Muscle layer of duodenum (tissue), 2 donors: ENCODE results near the gene SMTN.

ENCODE experiments used
- H3K27ac ChIP-seq: one replicate; pipeline ENCODE4 v1.7.0; 2013; ENCODE audit warnings: mild to moderate bottlenecking, low read length
- H3K27me3 ChIP-seq: one replicate; pipeline ENCODE4 v1.7.0; 2013; ENCODE audit warnings: low read depth, mild to moderate bottlenecking, control low read depth, low read length
- H3K36me3 ChIP-seq, 2 donors: one replicate each; pipeline ENCODE4 v1.7.0; 2013; ENCODE audit warnings: low read length in 2 of 2, control low read depth in 1 of 2, mild to moderate bottlenecking in 1 of 2; ENCODE audit not compliant: insufficient read depth in 2 of 2, control insufficient read depth in 1 of 2
- H3K4me1 ChIP-seq, 2 donors: one replicate each; pipeline ENCODE4 v1.7.0; 2013; ENCODE audit warnings: low read length in 2 of 2, mild to moderate bottlenecking in 2 of 2, control low read depth in 1 of 2, moderate library complexity in 1 of 2; ENCODE audit not compliant: insufficient read depth in 2 of 2, control insufficient read depth in 1 of 2
- H3K4me3 ChIP-seq, 2 donors: one replicate each; pipeline ENCODE4 v1.7.0; 2013; ENCODE audit warnings: low read length in 2 of 2, low read depth in 1 of 2, mild to moderate bottlenecking in 1 of 2
- H3K9me3 ChIP-seq, 2 donors: one replicate each; pipeline ENCODE4 v1.7.0; 2013; ENCODE audit warnings: low read length in 2 of 2, control low read depth in 1 of 2, mild to moderate bottlenecking in 1 of 2; ENCODE audit not compliant: control insufficient read depth in 1 of 2
- donor health status: healthy.

The SMTN gene

DNA sequence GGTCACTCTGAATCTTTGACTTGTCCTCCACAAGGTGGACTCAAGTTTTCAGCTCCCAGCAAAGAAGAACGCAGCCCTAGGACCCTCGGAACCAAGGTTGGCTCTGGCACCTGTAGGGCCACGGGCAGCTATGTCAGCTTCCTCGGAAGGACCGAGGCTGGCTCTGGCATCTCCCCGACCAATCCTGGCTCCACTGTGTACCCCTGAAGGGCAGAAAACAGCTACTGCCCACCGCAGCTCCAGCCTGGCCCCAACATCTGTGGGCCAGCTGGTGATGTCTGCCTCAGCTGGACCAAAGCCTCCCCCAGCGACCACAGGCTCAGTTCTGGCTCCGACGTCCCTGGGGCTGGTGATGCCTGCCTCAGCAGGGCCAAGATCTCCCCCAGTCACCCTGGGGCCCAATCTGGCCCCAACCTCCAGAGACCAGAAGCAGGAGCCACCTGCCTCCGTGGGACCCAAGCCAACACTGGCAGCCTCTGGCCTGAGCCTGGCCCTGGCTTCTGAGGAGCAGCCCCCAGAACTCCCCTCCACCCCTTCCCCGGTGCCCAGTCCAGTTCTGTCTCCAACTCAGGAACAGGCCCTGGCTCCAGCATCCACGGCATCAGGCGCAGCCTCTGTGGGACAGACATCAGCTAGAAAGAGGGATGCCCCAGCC, 43.8 kb downstream of the SMTN start:
- H3K4me3 ChIP-seq = no peak overlapping the region
- no peaks in the 10 kb centered on the region for H3K27me3 ChIP-seq
- H3K9me3 ChIP-seq = no peaks in the 10 kb centered on the region
- no peaks in the 10 kb centered on the region for H3K36me3 ChIP-seq
- H3K27ac ChIP-seq = no peak overlapping the region
- peaks cover 0 to 13% of the 10 kb centered on the region in 2 donors for H3K4me1 ChIP-seq

DNA sequence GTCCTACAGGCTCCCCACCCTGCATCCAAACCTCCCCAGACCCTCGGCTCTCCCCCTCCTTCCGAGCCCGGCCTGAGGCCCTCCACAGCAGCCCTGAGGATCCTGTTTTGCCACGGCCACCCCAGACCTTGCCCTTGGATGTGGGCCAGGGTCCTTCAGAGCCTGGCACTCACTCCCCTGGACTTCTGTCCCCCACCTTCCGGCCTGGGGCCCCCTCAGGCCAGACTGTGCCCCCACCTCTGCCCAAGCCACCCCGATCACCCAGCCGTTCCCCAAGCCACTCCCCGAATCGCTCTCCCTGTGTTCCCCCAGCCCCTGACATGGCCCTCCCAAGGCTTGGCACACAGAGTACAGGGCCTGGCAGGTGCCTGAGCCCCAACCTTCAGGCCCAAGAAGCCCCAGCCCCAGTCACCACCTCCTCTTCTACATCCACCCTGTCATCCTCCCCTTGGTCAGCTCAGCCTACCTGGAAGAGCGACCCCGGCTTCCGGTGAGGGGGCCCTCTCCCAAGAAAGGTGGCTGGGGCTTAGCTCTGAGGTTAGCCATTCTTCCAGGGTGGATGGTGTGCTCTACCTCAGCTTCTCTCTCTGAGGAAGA, 44.5 kb downstream of the SMTN start:
- Histone ChIP-seq H3K27ac (no peak overlapping the region), H3K36me3 (no peaks in the 10 kb centered on the region), H3K27me3 (no peaks in the 10 kb centered on the region), H3K9me3 (no peaks in the 10 kb centered on the region), H3K4me1 (peaks cover 0 to 13% of the 10 kb centered on the region in 2 donors), H3K4me3 (no peak overlapping the region)

DNA sequence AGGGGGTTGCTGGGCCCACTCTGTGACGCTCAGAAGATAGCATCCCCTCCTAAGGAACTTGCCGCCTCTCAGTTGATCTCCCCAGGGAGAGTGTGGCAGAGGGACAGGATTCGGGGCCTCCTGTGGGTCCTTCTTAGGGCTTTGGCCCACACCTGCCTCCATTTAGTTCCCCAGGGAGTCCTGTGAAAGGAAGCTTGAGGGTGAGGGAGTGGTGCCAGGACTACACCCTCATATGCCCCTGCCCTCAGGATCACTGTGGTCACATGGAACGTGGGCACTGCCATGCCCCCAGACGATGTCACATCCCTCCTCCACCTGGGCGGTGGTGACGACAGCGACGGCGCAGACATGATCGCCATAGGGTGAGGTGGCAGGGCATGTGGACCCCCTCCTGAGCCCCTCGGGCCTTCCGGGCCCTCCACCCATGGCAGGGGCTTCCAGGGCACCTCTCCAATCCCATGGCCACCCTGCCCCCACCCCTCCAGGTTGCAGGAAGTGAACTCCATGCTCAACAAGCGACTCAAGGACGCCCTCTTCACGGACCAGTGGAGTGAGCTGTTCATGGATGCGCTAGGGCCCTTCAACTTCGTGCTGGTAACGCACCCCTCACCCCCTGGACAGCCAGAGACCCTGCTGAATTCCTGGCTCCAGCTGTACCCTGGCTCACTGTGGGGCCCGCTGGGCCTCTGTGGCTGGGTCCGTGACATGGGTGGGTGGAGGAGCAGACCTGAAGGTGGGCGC, 45.2 kb downstream of the SMTN start:
- Histone ChIP-seq H3K27me3 (no peaks in the 10 kb centered on the region), H3K27ac (no peak overlapping the region), H3K4me3 (no peak overlapping the region), H3K36me3 (peaks cover 0 to 3% of the 10 kb centered on the region in 2 donors), H3K9me3 (no peaks in the 10 kb centered on the region), H3K4me1 (peaks cover 0 to 13% of the 10 kb centered on the region in 2 donors)

DNA sequence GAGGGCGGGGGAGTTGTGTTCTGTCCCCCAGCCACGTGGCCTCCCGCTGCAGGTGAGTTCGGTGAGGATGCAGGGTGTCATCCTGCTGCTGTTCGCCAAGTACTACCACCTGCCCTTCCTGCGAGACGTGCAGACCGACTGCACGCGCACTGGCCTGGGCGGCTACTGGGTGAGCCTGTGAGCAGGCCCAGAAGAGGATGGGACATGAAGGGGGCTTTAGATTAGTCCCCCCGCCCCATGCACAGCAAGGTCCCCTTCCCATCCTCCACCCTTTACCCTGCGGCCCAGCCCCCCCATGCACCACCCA, 45.7 kb downstream of the SMTN start:
- peaks cover 0 to 3% of the 10 kb centered on the region in 2 donors for H3K36me3 ChIP-seq
- no peak overlapping the region for H3K27ac ChIP-seq
- no peak overlapping the region for H3K4me3 ChIP-seq
- no peaks in the 10 kb centered on the region for H3K27me3 ChIP-seq
- H3K9me3 ChIP-seq = no peaks in the 10 kb centered on the region
- H3K4me1 ChIP-seq = peaks cover 0 to 13% of the 10 kb centered on the region in 2 donors

DNA sequence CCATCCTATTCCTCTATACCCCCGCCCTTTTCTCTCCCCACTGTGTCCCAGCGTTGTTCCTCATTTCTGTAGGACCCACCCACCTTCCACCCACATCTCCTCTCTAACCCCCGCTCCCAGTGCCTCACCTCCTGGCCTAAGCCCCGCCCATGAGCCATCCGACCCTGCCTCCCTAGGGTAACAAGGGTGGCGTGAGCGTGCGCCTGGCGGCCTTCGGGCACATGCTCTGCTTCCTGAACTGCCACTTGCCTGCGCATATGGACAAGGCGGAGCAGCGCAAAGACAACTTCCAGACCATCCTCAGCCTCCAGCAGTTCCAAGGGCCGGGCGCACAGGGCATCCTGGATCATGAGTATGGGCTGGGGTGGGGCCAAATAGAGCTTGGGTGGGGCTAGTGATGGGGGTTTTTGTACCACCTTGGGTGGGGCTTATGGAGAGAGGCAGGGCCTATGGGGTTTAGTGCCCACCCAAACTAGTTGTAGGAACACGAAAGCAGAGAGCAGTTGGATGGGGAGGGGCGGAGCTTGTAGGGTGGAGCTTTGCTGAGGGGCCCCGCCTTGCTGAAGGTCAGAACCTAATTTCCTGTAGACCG, 46.2 kb downstream of the SMTN start:
- Histone ChIP-seq H3K4me3 (no peak overlapping the region), H3K9me3 (no peaks in the 10 kb centered on the region), H3K36me3 (peaks cover 0 to 3% of the 10 kb centered on the region in 2 donors), H3K27ac (no peak overlapping the region), H3K27me3 (no peaks in the 10 kb centered on the region), H3K4me1 (peaks cover 0 to 9% of the 10 kb centered on the region in 2 donors)

DNA sequence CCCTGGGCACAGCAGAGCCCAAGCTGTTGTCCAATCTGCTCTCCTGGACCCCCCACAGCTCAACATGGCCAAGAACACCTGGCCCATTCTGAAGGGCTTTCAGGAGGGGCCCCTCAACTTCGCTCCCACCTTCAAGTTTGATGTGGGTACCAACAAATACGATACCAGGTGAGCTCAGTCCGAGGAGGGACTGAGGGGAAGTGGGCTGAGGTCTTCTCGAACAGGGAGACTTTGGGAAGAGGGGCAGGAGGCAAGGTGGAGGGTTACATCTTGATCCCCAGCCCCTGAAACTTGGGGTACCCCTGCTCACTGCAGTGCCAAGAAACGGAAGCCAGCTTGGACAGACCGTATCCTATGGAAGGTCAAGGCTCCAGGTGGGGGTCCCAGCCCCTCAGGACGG, 47.0 kb downstream of the SMTN start:
- H3K4me1 ChIP-seq = peaks cover 0 to 3% of the 10 kb centered on the region in 2 donors
- no peak overlapping the region for H3K4me3 ChIP-seq
- H3K27me3 ChIP-seq = no peaks in the 10 kb centered on the region
- H3K27ac ChIP-seq = no peak overlapping the region
- H3K9me3 ChIP-seq = no peaks in the 10 kb centered on the region
- H3K36me3 ChIP-seq = peaks cover 0 to 3% of the 10 kb centered on the region in 2 donors

DNA sequence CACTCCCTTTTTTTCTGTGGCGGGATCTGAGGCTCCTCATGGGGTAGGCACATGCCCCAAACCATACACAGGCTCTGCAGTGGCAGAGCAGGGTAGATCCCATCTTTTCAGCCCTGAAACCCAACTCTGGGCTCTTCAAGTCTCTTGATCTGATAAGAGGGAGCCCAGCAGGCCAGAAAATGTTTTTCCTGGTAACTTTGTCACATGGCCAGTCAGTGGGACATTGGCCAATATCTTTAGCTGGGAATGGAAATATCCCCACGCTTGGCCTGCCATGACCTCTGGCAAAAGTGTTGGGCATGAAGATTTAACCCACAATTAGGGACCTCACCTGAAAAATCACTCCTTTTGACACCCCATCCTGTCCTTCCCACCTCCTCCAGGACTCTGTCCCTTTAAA, 49.8 kb downstream of the SMTN start:
- no peaks in the 10 kb centered on the region for H3K27me3 ChIP-seq
- H3K9me3 ChIP-seq = no peaks in the 10 kb centered on the region
- H3K4me3 ChIP-seq = no peak overlapping the region
- no peak overlapping the region for H3K27ac ChIP-seq
- no peaks in the 10 kb centered on the region for H3K4me1 ChIP-seq
- peaks cover 0 to 3% of the 10 kb centered on the region in 2 donors for H3K36me3 ChIP-seq

DNA sequence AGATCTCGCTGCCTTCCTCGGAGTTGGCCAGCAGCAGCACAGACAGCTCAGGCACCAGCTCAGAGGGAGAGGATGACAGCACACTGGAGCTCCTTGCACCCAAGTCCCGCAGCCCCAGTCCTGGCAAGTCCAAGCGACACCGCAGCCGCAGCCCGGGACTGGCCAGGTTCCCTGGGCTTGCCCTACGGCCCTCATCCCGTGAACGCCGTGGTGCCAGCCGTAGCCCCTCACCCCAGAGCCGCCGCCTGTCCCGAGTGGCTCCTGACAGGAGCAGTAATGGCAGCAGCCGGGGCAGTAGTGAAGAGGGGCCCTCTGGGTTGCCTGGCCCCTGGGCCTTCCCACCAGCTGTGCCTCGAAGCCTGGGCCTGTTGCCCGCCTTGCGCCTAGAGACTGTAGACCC, 52.8 kb downstream of the SMTN start:
- peaks cover 0 to 3% of the 10 kb centered on the region in 2 donors for H3K36me3 ChIP-seq
- H3K27ac ChIP-seq = no peak overlapping the region

DNA sequence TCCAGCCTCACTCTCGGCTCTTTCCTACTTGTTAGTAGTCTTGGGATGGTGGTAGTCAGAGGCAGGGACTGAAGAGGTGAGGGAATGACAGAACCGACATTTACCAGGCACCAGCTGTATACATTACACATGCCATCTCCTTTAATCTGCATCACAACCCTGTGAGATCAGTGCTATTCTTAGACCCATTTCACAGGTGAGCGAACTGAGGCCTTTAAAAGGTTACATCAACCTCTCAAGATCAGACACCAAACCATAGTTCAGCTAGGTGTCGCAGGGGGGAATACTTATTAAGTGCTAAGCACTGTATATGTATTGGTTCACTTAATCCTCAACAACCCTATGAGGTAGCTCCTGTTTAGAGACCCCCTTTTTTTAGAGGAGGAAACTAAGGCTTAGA, 53.6 kb downstream of the SMTN start:
- peaks cover 6% of the 10 kb centered on the region for H3K27me3 ChIP-seq
- H3K4me1 ChIP-seq = no peaks in the 10 kb centered on the region
- no peak overlapping the region for H3K4me3 ChIP-seq
- H3K36me3 ChIP-seq = peaks cover 0 to 3% of the 10 kb centered on the region in 2 donors
- no peaks in the 10 kb centered on the region for H3K9me3 ChIP-seq
- no peak overlapping the region for H3K27ac ChIP-seq

More for the DNA sequence above, 52.8 kb downstream of the SMTN start:
- Histone ChIP-seq H3K27me3 (no peaks in the 10 kb centered on the region), H3K4me1 (no peaks in the 10 kb centered on the region), H3K9me3 (no peaks in the 10 kb centered on the region), H3K4me3 (no peak overlapping the region)

DNA sequence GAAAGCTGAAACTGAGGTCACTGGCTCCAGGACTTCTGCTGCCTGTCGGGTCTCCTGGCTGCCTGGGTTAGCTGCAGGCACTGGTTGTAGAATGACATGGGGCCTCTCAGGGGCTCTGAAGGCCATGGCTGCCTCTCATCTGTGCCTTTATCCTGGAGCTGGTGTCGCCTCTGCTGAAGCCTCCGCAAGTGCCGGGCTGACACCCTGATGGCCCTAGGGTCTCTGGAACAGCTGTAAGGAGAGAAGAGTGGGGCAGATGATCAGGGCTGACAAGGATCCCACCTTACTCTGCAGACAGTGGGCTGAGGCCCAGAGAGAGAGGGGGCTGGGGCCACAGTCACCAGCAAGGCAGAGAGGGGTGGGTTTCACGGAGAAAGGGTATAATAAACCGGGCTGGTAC, 54.6 kb downstream of the SMTN start:
- Histone ChIP-seq H3K27me3 (peaks cover 9% of the 10 kb centered on the region), H3K9me3 (no peaks in the 10 kb centered on the region)

DNA sequence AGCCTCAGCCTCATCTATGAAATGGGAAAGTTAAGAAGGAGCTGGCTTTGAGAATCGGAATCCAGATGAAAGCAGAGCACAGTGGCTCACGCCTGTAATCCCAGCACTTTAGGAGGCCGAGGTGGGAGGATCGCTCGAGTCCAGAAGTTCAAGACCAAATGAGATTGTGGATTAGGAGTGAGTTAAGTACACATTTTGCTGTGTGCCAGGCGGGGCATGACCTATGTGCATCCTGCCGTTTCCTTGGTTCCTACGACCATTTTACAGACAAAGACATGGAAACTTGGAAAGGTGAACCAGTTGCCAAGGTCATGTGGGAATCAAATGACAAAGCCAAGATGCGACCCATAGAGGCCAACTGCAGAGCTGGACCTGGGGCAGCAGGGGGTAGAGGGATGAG, 55.0 kb downstream of the SMTN start:
- no peak overlapping the region for H3K4me3 ChIP-seq
- no peaks in the 10 kb centered on the region for H3K4me1 ChIP-seq
- H3K36me3 ChIP-seq = no peaks in the 10 kb centered on the region
- no peaks in the 10 kb centered on the region for H3K9me3 ChIP-seq
- H3K27ac ChIP-seq = no peak overlapping the region
- peaks cover 9% of the 10 kb centered on the region for H3K27me3 ChIP-seq

More for the DNA sequence above, 54.6 kb downstream of the SMTN start:
- Histone ChIP-seq H3K27ac (no peak overlapping the region), H3K4me1 (no peaks in the 10 kb centered on the region), H3K4me3 (no peak overlapping the region), H3K36me3 (peaks cover 0 to 3% of the 10 kb centered on the region in 2 donors)
